NCI-H2171 (cell line): ENCODE results near the gene APEH.
A peak's percentile ranks its signal among the peaks of the same experiment; 100 is the strongest.

Experiments used
- DNase-seq: peaks from one replicate; lab custom pipeline; 2025; lab: John Stamatoyannopoulos, UW

The APEH gene

GRCh38 chr3:49714728-49715550 lies 40.8 kb downstream of the APEH start:
- DNase-seq: no peak

GRCh38 chr3:49715611-49716121 lies 41.5 kb downstream of the APEH start:
- no peak for DNase-seq

- no peak for DNase-seq
Observed at GRCh38 chr3:49716169-49716568, 42.0 kb downstream of the APEH start.

- DNase-seq: no peak
Observed at GRCh38 chr3:49716691-49717210, 42.6 kb downstream of the APEH start.

- DNase-seq: no peak
Observed at GRCh38 chr3:49717211-49717958, 43.2 kb downstream of the APEH start.

DNA sequence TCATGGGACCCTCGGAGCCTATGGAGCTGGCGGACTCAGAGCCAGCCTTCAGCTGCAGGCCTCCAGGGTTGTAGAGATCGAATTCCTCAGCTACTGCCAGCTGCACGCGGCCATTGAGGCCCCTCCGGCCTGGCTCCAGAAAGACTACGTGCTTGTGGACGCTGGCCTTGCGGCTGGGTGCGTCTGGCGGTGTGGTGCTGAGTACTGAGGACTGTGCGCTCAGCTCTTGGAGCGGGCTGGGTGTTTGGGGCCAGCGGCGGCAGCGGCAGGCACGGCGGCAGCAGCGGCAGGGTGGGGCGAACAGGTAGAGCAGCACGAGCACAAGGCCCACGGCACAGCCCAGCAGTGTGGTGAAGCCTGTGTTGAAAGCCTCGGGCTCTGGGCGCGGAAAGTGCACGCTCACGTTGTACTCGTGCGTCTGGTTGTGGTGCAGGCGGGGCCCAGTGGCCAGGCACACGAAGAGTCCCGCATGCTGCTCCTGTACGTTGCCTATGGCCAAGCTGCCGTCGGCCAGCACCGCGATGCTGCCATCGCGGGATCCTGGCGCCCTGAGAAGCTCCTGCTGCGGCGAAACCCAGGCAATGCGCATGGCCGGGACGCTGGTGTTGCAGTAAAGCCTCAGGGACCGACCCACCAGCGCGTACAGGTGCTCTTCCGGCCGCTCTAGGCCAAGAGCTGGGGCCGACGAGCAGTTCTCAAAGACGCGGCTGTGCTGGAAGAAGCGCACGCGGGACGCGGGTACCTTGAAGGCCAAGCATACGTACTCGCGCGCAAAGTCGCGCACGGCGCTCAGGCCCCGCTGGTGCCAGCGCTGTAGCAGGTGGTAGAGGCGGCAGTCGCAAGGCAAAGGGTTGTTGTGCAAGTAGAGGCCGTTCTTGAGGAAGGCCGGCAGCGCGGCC lies 44.1 kb downstream of the APEH start:
- DNase-seq: no peak

DNA sequence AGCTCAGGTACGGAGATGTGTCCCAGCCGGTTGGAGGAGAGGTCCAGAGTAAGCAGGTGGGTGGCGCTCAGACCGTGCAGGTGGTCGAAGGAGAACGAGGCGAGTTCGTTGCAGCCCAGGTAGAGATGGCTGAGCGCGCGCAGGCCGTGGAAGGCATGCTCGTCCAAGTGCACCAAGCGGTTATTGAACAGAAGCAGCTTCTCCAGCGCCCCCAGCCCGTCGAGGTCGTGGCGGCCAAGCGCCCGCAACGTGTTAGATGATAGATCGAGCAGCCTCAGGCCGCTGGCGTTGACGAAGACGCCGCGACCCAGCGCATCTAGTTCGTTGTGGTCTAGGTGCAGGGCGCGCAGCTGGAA lies 44.7 kb downstream of the APEH start:
- no peak for DNase-seq

DNA sequence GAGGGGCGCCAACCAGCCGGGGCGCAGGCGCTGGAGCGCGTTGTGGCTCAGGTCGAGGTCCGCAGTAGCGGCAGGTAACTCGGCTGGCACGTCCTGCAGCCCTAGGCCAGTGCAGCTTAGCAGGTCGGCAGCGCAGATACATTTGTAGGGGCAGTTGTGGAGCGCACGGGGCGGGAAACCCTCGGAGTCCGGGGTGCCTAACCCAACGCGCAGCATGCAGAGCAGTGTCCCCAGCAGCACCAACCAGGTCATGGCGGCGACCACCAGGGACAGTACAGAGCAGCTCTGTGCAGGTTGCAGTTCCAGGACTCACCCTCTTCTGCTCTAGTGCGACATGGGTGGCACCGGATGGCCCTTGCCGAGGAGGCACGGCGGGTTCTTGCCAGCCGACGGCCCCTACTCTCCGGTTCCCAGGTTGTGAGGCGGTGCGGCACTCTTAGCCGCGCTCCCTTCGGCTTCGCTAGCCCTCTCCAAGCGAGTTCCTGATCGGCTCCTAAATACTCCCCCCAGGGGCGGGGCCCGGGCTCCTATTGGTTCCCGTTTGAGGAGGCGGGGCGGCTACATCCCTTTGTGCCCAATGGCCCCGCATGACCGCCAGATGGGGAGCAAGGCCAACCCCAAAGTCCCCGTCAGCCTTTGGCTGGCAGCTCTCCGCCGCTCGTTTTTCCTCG lies 45.2 kb downstream of the APEH start, which contains the start of gene AMIGO3:
Gene AMIGO3, minus strand, starts transcription at position 471 of the 671 bp plus-strand sequence. Its CDS starts 219 bp downstream, at position 252.
- DNase-seq: peak; percentile 86

GRCh38 chr3:49720855-49721595 lies 46.9 kb downstream of the APEH start:
- no peak for DNase-seq

GRCh38 chr3:49721596-49721895 lies 47.4 kb downstream of the APEH start:
- DNase-seq: no peak

GRCh38 chr3:49721896-49722781 lies 48.0 kb downstream of the APEH start:
- no peak for DNase-seq

DNA sequence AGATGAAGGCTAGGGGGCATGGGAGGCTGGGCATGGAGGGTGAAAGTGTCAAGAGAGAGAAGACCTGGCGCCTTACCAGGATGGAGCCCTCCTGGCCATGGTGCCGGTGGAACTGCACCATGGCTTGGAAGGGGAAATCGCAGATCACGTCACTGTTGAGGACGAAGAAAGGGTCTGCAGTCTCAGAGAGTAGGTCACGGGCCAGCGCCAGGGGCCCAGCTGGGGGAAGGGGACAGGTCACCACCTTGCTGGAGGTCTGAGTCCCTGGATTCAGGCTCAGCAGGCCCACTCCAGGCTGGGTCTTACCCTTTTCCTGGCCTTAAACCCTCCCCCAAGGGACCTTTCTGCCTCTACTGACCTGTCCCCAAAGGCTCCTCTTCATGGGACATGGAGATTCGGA lies 48.7 kb downstream of the APEH start:
- DNase-seq: no peak

DNA sequence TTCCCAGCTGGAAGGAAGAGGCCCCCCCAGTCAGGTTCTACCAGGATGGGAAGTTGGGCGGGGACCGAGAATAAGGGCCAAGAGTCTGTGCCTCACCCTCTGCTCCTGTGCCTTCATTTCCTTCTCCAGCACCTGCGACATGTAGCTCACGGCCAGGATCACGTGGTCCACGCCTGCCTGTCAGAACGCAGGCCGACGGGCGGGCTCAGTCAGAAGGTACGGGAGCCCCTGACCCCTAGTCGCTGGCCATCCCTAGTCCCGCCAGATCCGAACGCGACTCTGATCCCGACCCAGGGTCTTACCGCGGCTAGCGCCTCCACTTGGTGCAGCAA lies 49.1 kb downstream of the APEH start:
- no peak for DNase-seq

DNA sequence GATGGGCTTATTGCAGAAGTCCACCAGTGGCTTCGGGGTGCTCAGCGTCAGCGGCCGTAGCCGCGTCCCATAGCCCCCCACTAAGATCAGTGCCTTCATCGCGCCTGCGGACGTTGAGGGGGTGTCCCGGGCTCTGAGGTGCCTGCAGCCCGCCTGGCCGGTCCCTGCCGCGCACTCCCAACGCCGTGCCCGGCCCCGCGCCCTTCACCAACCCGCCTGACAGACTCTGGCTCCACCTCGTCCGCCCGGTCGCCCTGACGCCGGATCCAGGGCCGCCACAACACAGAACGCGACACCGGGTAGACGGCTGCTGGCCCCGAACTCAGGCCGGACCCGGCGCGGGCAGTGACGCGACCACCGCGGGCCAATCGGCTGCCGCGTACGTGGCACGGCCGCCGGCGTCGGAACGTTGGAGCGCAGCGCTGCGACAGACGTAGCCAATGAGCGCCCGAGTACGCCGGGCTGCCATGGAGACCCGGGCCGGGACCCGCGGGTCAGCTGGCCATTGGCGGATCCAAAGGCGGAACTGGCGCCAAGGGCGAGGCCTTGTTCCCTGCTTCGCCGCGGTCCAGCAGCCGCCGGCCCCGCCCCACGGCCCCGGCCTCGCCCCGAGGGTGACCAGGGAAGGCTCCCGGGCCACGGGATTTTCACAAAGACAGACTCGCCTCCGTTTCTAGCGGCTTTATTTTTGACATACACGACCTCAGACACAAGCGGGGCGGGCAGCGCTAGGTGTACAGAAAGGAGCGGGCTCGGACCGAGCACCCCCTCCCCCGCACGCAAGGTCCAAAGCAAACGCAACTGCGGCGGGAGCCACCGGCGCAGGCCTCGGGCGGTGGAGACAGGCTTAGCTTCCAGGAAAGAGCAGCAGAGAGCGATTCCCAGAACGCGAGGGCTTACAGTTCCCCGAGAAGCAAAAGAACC lies 49.7 kb downstream of the APEH start, which contains the start of gene GMPPB:
Gene GMPPB, minus strand, starts transcription at position 324 of the 924 bp plus-strand sequence. Its CDS starts 225 bp downstream, at position 99.
- DNase-seq: peak; percentile 70

- no peak for DNase-seq
Observed at GRCh38 chr3:49724586-49724985, 50.4 kb downstream of the APEH start.

DNA sequence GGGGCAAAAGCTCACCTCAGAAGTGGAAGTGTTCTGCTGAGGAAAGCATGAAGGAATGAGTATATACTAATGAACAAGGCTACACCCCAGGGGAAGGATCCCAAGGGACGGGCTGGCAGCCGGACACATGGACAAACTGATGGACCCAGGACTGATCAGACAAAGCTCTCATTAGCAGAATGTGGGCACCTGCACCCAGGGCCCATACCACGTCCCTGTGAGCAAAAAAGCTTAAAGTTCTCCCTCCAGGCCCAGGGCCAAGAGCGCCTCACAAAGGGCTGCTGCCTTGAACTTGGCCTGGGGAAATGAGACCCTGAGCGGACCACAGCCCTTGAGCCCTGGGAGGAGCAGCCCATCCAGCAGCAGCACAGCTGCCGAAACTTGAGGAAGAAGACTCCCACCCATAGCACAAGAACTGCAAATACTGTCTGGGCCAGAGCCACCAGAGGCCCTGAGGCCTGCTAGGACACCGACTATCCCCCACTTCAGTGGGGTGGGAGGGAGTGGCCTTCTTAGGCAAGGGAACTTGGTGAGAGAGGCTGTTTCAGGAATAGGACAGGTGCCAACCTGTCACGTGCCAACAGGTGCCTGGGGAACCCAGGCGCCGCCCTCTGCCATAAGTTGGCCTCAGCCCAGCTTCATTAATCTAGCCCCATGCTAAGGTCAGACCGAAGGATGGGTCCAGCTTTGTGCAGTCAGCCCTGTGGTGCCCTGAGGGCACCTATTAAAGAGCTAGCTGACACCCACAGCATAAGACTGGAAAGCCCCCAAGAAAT lies 51.9 kb downstream of the APEH start:
- DNase-seq: no peak

DNA sequence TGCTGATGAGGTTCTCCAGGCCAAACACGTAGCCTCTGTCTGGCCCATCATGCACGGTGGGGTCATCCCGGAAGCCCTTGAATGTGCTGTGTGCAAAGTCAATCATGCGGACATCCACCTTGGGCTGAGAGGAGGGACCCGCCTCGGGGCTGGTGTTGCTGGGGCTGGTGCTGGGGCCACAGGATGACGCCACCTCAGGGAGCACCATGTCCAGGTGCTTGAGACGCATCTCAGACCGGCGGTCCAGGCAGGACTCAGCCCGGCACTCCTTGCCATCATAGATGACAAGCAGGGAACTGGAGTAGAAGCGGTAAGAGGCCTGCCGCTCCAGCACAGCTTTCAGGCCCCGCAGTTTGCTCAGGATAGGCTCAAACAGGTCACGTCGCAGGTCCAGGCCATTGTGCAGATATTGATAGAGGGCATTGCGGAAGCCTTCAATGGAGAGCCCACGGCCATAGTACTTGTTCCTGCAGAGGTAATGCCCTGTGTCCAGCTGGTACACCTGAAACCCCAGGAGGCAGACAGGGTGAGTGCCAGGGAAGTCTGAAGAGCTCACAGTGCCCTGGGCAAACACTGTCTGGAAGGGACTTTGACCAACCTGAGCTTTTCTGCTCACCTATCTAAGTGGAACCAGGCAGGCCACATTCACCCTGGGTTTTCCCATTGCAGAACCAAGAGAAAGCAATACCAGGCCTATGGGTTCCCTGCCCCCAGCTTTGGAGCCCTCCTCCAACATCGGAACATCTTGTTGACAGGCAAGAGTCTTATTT lies 53.2 kb downstream of the APEH start:
- no peak for DNase-seq
